NOMO-1 treated with dmso at 0.1 percent for 144 hours (cell line): Measurements from ENCODE around the gene CAMK1D.

Source experiments
- DNase-seq: peaks from one replicate; lab custom pipeline; 2025; ENCODE audit not compliant: unreplicated experiment; lab: John Stamatoyannopoulos, UW

CAMK1D gene

DNA sequence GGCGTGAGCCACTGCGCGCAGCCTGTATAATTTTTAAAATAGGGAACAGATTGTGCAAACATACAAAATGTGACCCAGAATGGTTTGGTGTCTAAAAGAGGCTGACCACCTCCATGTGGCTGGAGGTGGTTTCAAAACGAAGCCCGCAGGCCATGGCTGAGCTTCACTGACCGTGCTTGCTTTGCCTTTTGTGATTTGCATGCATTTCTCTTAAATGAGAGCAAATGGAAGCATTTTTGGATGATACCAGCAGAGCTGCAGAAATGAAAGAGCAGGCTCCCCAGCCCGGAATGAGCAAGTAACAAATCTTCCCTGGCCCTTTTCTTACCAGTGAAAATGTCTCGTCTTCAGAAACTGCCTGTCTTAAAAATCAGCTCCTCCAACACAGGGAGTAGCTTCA, 239.9 kb downstream of the CAMK1D start:
- no peak for DNase-seq

DNA sequence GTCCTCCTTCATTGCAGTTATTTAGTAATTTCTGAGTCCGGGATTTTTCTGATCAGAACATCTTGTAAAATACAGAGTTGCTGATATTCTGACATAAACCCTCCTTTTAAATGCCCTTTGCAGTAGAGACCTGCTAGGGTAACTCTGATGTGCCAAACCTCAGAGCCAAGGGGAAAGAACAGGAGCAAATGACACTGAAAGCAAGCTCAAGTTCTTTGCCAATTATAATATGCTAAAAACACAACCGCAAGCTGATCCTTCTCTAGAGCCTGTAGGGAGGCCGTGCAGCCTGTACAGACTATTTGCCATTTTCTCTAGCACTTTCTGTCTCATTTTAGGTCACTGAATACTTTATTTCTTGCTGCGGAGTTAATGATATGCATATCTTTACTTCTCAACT, 240.4 kb downstream of the CAMK1D start:
- DNase-seq = no peak

- no peak for DNase-seq
Observed at GRCh38 chr10:12590675-12591659, 241.6 kb downstream of the CAMK1D start.

GRCh38 chr10:12592967-12593366, 243.6 kb downstream of the CAMK1D start:
- DNase-seq = no peak

- no peak for DNase-seq
Observed at GRCh38 chr10:12594448-12594944, 245.1 kb downstream of the CAMK1D start.

GRCh38 chr10:12595936-12596576, 246.7 kb downstream of the CAMK1D start:
- DNase-seq = no peak

DNA sequence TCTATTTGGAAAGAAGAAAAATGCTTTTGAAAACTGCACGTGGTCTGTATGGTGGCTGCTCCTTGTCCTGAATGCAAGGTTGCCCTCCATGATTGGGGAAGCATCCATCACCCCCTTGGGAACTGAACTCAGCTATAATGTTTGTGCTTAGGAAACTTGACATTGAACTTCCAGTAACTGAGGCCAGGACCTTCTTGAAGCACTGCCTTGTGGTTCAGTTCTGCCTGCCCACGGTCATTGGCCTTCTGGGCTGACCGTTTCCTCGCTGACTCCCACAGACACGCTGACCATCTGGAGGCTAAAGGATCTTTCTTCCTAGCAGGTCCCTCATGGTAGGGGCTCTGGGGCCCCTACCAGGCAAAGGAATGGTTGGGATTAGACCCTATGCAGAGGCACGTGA, 247.8 kb downstream of the CAMK1D start:
- DNase-seq = no peak

- DNase-seq = no peak
Observed at GRCh38 chr10:12597788-12598765, 248.7 kb downstream of the CAMK1D start.

DNA sequence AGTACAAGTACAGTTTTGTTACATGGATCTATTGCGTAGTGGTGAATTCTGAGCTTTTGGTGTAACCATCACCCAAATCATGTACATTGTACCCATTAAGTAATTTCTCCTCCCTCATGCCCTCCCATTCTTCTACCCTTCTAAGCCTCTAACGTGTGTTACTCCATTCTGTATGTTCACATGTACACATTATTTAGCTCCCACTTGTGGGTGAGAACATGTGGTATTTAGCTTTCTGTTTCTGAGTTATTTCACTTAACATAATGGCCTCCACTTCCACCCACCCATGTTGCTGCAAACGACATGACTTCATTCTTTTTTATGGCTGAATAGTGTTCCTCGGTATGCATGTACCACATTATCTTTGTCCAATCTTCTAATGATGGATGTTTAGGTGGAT, 251.3 kb downstream of the CAMK1D start:
- no peak for DNase-seq

DNA sequence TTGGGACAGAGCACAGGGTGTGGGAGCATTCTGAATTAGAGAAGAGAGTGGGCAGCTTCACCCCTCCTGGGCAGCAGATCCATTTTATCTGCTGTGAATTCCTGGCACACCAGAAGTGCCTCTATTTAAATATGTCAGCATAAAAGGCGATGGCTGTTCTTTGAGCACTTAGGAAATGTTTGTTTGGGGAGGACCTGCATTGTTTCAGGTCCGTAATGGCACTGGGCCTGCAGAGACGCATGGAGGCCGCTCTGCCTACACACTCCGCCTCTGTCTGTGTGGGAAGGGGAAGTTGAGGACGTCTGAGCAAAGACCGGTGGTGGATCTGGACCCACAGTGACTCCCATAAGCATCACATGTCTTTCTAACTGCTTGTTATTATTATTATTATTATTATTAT, 253.2 kb downstream of the CAMK1D start:
- DNase-seq = no peak

DNA sequence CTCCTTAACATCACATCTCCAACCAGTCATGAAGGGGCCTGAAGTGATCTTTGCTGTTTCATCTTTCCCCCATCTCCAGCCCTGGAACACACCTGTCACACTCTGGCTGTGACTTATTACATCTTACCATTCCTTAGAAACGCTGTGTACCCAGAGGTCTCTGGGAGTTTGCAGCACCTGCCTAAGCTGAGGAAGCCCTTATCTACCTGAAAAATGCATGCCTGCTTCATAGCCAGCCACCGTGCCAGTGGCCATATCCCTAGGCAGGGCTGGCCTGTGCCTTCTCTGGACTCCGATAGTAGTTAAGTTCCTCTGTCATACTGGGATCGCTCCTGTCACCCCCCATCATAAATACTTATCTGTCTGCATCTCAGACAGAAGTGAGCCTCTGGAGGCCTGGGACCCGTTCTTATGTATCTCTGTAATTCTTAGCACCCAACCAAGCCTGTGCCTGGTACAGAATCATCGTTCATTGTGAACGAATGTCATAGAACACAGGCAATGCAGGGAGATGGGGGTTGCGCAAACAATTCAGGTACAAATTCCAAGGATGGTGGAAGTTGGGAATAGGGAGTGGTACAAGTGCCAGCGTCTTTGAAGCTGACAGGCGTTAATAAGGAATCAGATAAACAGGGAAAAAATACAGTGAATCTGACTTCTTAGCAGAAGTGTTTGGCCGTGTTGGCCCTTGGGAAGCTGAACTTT, 254.6 kb downstream of the CAMK1D start:
- no peak for DNase-seq

DNA sequence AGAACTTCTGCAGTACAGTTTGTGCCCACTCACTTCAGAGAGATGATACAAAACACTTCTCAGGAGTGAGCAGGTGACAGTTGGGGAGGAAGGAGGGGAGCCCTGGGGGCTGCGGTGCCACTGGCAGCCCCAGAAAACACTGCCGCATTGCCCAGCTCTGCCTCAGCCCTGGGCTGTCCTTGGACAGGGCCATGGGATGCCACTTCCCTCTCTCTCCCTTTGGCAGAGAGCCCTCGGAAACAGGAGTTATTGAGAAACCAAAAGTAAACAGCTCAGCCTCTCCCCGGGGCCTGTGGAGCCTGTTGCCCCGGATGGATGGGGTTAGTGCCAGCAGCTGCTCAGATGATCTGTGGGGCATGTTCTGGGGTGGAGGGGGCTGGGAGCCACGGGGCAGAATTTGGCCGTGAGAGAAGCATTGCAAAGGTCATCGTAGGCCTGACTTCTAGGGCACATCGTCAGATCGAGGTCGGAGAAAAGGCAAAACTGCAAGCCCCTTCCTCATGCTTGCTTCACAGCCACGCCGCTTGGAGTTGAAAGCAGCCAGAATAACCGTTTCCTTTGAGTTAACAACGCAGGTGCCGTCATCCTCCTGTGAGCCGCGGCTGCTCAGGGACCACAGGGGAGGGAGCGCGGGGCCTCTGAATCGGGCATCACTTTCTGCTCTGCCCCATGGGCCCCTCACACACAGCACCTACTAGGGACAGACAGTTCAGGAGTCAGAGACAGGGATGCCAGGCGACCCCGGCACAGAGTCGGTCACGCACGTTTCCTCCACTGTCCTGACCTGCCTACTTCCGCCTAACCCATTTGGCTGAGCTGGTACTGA, 256.4 kb downstream of the CAMK1D start:
- no peak for DNase-seq

- no peak for DNase-seq
Observed at GRCh38 chr10:12606461-12606860, 257.1 kb downstream of the CAMK1D start.

GRCh38 chr10:12608761-12609160, 259.4 kb downstream of the CAMK1D start:
- no peak for DNase-seq

DNA sequence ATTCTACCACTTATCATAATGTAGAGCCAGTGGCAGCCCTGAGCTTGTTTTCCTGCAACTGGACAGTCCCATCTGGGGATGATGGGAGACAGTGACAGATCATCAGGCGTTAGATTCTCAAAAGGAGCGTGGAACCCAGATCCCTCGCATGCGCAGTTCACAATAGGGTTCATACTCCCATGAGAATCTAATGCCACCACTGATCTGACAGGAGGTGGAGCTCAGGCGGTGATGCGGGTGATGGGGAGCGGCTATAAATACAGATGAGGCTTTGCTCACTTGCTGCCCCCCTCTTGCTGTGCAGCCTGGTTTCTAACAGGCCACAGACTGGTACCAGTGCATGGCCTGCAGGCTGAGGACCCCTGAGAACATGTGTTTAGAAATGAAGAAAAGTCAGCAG, 260.1 kb downstream of the CAMK1D start:
- no peak for DNase-seq

GRCh38 chr10:12613136-12613535, 263.8 kb downstream of the CAMK1D start:
- DNase-seq = no peak

GRCh38 chr10:12614177-12614995, 265.0 kb downstream of the CAMK1D start:
- DNase-seq = no peak
